HG02981 (cell line): ENCODE measurements around the gene CTIF.
"Not testable (repeated sequence)": the region's sequence is repeated elsewhere in the genome, so short reads cannot be mapped to it uniquely, and the experiment has no call there.

Experiments
- ATAC-seq: cut with Tn5 transposase; IDR thresholded peaks from one replicate; pipeline ENCODE4 v1.9.1; 2021; ENCODE audit warnings: mild to moderate bottlenecking, moderate library complexity; ENCODE audit not compliant: unreplicated experiment

CTIF gene

GRCh38 chr18:48809365-48809764, 270.5 kb downstream of the CTIF start:
- no peak for ATAC-seq

- no peak for ATAC-seq
These were observed 272.0 kb downstream of the CTIF start for GRCh38 chr18:48810805-48811204.

DNA sequence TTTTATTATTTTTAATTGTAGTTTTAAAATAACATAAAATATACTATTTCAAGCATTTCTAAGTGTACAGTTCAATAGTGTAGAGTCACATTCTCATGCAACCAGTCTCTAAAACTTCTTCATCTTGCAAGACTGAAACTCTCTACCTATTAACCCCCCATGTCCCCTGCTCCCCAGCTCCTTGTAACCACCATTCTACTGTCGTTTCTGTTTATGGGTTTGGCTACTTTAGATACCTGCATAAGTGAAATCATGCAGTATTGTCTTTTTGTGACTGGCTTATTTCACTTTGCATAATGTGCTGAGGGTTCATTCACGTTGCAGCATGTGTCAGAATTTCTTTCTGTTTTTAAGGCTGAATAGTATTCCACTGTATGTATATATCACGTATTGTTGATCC, 272.6 kb downstream of the CTIF start:
- no peak for ATAC-seq

DNA sequence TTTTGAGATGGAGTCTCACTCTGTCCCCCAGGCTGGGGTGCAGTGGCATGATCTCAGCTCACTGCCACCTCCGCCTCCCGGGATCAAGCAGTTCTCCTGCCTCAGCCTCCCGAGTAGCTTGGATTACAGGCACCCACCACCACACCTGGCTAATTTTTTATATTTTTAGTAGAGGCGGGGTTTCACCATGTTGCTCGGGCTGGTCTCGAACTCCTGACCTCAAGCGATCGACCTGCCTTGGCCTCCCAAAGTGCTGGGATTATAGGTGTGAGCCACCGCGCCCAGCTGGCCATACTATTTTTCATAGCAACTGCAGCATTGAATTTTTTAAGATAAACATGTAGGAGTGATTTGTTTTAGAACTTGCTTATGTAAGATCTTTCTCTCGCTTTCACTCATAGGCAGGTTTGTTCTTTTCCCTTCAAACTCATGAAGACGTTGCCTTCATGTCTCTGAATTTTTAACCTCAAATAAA, 273.2 kb downstream of the CTIF start:
- not testable (repeated sequence) for ATAC-seq

DNA sequence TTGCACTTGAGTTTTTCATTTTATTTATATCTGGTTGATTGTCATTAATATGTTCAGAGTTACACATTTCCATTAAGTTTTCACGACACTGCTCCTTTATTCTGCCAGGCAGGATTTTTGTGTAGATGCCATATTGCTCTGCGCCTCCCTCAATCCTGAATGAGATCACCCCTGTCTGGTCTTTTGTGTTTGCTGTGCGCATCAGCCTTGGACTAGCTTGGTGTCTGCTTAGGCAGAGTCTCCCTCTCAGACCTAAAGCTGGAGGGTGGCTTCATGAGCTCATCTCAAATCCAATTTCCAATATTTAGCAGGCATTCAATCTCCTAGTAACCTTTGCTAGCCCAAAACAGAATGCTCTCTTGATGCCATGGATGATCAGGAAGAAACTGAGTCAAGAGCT, 274.5 kb downstream of the CTIF start:
- ATAC-seq: no peak

DNA sequence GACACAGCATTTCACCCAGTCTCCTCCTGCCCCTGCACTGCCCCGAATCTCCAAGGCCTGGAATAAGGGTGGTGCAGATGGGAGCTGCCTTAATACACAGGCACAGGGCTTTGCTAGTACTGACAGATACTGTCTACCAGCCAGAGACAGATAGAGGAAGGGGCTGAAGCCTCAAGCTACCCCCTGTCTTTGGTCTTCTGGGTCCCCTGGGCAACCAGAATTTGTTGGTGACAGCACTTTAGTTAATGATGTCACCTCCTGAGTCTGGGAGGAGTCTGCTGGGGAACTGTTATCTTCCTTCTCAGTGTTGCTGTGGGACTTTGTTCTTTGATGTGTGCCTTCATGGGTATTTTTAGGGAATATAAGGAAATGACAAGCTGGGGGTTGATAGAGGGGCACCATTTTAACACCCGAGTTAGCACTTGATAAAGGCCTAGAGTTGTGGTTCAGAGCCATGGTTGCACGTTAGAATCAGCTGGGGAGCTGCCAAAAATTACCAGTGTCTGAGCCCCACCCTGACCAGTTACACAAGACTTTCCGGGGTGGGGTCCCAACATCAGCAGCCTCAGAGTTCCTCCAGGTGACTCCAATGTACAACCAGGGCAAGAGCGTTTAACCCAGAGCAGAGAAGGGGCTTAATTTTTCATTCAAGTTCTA, 275.1 kb downstream of the CTIF start:
- ATAC-seq: peak; percentile 33

DNA sequence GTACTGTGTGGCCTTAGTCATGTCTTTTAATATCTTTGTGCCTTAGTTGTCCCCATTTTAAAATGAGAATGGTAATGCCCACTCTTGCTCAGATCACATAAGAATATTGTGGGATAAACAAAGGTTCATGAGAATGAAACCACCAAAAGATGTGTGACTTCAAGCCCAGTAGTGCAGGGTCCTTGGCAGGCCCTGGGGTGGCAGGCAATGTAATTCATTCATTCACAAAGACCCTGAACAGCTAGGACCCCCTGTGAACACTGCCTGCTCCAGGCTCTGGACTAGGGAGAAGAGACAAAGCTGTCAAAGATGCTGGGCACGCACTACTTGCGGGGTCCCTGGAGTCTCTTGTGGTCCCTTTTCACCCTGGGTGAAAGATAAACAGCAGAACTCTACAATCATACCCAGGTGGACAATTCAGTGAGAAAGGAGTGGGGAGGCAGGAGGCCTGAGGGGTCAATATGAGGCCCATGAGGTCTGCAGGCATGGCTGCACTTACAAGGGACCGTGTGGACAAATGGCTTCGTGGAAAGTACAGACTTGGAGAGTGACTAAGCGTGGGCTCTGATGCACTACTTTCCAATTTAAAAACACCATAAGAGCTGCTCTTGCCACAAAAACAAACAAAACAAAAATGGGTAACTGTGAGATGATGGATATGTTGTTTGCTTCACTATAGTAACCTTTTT, 275.8 kb downstream of the CTIF start:
- ATAC-seq: no peak

DNA sequence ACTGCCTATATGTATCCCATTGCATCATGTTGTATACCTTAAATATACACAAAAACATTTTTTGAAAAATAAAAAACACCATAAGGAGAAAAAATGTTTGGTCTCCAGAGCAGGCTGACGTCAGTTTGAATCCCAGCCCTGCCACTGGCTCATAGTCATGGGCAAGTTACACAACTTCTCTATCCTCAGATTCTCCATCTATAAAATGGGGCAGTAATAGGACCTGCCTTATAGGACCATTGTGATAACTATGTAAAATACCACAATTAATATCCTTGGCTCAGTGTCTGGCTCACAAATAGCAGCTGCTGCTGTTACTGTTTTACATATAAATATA, 276.3 kb downstream of the CTIF start:
- no peak for ATAC-seq

DNA sequence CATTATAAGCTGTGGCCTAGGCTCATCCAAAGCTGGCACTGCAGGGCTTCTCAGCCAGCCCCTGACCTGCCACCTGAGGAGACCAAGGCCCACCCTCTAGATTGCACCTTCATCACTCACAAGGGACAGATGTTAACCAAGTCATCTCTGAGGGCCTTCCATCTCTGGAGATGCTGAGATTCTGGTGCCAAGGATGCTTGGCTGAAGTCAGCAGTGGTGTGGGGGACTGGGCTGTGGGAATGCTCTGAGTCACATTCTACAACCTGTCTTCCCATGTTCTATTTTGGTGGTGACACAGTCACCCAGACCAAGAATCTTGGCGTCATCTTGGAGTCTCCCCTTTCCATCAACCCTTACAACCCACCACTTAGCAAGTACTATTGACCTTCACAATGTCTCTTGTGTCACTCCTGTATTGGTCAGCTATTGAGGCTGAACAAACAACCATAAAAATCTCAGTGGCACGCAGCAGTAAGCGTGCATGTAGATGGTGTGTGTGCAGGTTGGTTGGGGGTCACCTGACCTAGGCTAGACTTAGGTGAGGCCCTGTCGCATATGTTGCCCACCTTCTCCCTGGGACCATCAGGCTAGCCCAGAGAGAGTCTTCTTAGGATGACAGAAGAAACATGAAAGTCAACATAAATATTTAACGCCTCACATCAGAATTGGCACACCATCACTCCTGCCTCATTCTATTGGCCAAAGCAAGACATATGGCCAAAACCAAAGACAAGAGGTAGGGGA, 276.9 kb downstream of the CTIF start:
- no peak for ATAC-seq

GRCh38 chr18:48816554-48816953, 277.7 kb downstream of the CTIF start:
- ATAC-seq: no peak

GRCh38 chr18:48817021-48817461, 278.2 kb downstream of the CTIF start:
- no peak for ATAC-seq

GRCh38 chr18:48818329-48819254, 279.8 kb downstream of the CTIF start:
- ATAC-seq: no peak

DNA sequence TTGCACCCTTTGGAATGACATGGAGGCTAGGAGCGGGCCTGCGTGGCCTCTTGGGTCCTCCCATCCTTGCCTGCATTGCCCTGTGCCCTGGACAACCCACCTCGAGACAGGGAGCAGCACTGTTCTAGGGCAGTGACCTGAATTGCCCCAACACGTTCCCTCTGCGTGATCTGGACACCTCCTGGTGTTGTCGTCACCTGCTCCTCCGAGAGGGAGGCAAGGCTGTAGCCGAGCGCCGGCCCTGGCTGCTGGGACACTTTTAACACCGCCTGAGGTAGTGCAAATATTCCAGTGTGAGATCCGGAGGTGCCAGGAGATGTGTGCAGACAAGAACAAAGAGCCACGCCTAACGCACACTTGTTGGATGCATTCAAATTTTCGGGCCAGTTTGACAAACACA, 280.4 kb downstream of the CTIF start:
- no peak for ATAC-seq

DNA sequence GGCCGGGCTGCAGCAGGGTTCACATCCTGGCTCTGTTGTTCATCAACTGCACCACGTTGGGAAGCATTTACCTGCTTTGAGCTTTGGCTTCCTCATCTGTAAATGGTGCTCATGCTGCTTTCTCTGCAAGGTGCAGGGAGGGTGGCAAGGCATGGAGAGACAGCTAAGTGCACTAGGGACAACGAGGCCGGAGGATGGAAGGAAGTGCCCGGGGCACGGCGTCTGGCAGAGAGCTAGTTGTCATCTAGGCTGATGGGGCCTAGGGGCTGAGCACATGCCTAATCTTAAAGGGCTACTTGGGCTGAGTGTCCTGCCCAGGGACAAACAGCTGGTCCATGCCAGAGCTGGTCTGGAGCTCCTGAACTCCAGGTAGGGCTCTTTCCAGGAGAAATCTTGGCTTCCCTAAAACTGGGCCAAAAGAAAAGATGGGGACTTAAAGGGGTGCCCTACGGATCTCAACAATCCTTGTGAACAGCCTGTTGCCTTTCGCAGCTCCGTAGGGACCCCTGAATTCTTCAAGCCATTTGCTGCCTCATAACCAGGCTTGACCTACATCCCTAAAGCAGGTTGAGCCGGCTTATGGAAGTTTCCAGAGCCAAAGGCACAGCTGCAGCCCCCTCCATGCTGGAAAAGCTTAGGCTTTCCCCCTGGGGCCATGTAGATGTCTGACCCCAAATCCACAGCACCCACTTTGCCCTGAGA, 281.1 kb downstream of the CTIF start:
- ATAC-seq: no peak

- peak; percentile 96 for ATAC-seq
These were observed 281.8 kb downstream of the CTIF start for GRCh38 chr18:48820483-48821250.

GRCh38 chr18:48821251-48821590, 282.4 kb downstream of the CTIF start:
- ATAC-seq: no peak

DNA sequence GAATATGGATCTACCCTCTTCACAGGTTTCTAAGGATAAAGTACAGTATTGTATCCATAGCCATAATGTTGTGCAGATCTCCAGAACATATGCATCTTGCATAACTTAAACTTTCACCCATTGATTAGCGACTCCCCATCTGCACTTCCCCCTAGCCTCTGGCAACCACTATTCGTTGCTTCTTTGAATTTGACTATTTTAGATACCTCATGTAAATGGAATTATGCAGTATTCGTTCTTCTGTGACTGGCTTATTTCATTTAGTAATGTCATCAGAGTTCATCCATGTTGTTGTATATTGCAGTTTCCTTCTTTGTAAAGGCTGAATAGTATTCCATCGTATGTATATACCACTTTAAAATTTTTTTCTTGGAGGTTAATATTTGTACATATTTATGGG, 283.0 kb downstream of the CTIF start:
- ATAC-seq: no peak

GRCh38 chr18:48824231-48824970, 285.6 kb downstream of the CTIF start:
- no peak for ATAC-seq
